ENCODE measurements around the gene TPRG1.

Gene TPRG1

DNA sequence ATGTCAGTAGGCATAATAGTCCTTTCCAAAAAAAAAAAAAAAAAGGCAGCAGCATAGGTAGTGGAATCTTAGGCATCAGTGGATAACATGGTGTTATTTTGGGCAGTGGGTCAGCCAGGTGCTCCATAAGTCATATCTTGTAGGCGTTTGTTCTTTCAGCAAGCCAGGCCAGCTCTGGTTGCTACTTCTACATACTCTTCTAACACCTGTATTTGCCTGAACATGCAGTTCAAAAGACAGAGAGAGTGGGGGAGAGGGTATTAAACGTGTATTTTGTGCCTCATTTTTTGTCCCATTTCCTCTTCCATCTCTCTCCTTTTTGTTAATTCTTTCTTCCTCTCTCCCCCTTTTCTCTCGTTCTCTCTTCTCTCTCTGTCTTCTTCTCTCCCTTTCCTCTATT is 110.4 kb downstream of the TPRG1 start:
- DNase-seq (ENCODE audit: low read depth in 2 of 2) = no peak

DNA sequence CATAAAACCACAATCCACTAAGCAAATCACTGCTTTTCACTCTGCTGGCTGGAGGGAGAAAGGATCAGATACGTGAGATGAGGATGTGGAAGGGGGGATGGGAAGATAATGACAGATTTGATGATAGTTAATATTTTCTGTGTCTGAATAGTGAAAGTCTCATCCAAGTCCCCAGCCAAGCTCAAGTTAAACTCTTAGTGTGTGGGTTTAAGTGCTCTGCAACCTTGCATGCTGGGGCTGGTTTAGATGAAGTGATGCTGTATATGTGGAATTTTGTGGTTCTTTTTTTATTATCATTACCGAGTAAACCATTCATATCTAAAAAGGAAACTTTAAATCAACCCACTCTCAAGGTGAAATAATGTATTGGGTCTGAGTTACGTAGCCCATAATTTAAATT is 111.0 kb downstream of the TPRG1 start:
- no peak for DNase-seq (ENCODE audit: low read depth in 2 of 2)

DNA sequence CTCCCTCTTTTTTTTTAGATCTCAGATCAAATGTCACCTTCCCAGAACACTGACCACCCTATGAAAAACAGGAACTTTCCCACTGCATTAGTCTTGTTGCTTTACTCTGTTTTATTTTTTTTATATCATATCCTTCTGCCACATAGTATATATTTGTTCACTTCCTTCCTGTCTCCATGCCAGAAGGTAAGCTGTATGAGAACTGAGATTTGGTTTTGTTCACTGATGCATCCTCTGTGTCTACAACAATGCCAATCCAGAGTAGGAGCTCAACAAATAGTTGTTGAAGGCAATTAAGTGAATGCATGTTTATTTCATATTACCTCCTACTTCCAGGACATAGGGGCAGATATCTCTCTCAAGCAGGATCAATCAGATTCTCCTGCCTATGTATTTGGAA is 114.4 kb downstream of the TPRG1 start:
- no peak for DNase-seq (ENCODE audit: low read depth in 2 of 2)

DNA sequence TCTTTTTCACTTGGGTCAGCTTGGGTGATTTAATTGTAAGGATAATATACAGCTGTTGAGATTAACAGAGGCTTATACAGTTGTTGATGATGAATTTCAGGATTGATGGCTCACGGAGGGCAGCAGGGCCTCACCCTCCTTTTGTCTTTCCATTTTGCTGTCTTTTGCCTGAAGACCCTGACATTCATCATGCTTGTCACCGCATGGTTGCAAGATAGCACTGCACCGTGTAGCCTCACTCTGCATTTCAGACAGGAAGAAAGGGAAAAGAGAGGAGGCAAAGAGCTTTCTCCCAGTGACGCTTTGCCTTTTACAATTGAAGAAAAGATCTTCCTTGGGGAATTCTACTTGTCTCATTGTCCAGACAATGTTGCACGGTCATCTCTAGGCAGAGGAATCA is 115.1 kb downstream of the TPRG1 start:
- DNase-seq (ENCODE audit: low read depth in 2 of 2) = no peak

DNA sequence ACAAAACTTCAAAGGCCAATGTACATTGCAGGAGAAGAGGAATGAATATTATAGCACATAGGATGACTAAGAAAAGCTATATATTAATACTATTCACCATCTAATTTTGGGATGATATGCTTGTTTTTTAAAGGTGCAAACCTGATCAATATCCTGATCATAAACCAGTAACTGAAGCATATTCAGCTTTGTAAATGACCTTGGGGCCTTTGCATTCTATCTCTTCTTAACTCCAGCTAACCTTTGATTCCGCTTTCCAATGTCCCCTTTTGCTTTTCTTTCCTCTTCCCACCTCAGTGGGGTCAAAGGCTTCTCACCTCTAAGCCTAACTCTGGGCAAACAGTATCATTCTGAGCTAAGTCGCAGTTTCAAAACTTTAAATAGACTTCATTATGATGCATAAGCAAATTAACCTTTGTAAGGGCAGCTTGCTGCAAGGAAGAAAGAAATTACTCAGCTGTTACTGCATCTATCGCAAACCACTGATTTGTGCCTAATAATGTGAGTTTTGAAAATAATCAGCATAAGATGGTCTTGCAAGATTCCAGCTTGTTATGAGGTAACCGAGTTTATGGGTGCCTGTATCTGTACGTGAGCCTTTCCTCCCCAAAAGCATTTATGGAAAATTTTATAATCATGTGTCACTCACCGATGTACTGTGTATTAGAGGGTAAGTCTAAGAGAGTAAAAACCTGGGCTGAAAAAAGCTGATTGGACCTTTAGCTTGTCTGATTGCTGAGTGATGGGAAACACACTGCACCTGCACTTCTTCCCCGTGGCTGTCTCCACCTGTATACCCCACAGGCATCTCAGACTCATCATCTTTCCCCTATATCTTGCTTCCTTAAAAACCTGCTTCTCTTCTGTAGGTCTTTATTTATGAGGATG is 116.8 kb downstream of the TPRG1 start:
- no peak for DNase-seq (ENCODE audit: low read depth in 2 of 2)

DNA sequence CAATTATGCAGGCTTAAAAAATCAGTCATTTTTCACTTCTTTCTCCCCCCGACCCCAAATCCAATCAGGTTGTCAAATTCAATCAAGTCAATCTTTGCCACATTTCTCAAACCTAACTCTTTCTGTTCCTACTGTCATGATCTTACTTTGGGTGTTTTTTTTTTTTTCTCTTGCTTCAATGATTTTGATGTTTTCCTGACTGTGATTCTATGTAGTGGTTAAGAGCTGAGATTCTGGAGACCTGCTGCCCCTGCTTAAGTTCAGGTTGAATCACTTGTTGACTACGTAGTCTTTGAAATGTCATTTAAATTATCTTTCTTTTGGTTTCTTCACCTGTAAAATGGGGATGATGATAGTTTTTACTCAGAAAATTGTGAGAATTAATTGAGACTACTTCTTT is 117.5 kb downstream of the TPRG1 start:
- DNase-seq (ENCODE audit: low read depth in 2 of 2) = no peak

DNA sequence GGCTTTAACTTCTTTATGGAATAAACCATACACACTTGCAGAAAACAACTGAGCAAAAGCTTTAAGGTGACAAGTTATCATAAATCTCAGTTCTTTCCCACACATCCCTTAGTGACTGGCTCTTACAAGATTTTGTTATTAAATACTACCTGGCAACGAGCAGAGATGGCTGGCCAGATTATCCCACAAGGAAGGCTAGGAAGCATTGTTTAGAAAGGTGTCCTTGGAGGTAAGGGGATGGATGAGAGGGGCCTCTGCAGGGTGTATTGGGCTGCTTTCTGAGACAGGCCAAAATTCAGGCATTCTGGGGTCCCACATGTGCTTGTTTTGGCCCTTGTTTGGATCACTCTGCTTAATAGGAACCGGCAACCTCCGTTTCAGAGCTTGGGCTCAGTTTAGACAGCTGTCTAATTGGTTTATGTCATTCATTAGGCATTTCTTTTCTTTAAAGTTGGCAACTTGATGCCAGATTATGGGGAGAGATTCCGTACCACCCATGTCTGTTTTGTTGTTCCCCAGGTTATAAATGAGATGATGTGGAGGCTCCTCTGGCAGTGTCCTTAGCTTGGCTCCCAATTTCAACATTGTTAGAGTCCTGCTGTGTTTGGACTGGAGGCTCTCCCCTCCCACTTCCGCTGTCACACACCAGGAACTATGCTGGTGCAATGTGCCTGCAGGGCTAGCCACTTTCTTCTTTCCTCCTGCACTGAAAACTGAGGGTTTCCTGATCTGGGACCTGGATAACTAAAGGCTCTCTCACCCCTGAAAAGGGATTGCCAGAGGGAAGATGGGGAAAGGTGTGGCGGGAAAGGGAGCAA is 121.1 kb downstream of the TPRG1 start:
- no peak for DNase-seq (ENCODE audit: low read depth in 2 of 2)

DNA sequence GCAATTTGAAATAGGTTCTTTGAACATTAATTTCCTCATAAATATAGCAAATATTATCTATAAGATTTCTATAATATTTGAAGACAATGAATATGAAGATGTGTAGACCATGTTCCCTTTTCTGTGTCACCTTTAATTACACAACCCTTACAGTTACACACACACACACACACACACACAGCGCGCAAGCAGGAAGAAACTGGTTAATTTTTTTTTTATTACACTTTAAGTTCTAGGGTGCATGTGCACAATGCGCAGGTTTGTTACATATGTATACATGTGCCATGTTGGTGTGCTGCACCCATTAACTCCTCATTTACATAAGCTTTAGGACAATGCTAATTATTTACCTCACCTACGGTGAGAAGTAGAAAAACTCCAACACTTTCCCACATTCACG is 122.9 kb downstream of the TPRG1 start:
- no peak for DNase-seq (ENCODE audit: low read depth in 2 of 2)

DNA sequence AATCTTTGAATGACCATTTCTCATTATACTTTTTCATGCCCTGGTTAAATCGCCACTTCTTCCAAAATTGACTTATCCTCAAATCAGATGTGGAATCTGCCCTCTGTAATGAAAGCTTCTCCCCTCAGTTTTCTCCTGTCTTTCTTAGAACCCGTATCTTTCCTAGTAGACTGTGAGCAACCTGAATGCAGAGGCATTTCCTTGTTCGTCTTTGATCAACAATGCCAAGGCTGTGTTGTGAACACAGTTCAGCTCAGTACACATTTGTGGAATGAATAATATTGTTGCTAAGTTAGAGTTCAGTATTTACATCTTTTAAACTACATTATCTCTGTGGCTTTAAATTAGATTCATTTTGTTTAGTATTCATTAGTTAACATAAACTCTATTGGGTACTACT is 123.3 kb downstream of the TPRG1 start:
- DNase-seq (ENCODE audit: low read depth in 2 of 2) = no peak

DNA sequence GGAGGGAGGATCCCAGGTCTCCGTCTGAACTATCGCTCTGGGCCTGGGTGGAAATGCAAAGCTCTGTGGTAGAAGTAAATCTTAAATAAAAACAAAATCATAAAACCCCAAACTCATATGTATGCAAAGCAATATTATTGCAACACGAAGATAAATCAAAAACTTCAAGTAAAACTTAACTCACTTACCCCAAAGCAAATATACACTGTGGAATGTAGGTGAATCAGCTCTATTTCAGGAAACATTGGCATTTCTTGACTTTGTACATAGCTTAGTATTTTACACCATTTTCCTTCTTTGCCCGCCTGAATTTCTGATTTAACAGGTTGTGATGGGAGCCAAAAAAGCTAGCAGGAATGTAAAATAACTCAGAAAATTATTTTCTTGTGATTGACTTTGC is 126.2 kb downstream of the TPRG1 start:
- no peak for DNase-seq (ENCODE audit: low read depth in 2 of 2)

DNA sequence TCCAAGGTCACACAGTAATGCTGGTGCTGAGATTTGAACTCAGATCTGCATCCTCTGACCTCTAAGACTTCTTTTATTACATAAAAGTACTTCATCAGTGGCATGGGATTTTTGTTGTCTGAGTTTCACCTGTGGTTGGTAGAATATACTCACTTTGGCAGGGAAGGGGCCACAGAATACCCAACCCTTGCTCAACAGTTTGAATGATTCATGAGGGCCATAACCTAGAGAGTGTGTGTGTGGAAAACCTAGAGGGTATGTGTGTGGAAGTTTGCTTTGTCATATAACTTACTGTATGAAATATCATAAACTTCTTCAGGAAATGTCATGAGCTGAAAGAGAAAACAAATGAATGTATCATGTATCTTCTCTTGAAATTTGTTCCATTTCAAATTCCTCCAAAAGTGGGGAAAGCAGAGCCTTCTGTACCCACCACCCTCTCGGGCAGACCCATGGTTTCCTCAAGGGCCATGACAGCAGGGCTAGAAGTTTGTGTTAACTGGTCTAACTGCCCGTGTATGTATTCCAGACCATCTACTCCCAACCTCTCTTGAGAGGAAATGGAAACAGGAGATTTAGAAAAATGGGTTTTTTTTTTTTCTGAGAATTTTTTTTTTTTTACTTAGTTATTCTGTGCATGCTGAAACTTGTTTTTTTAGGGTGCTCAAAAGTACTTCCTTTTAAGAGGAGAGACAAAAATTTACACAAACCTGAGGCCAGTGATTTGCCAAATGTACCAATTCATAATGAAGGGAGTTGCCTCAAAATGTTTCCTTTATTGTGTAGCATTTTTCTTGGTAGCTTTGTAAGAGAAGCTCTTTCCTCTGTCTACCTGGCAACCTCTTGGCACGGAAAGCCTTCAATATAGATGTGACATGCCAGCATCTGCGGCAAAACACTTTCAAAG is 127.0 kb downstream of the TPRG1 start:
- DNase-seq (ENCODE audit: low read depth in 2 of 2) = no peak

DNA sequence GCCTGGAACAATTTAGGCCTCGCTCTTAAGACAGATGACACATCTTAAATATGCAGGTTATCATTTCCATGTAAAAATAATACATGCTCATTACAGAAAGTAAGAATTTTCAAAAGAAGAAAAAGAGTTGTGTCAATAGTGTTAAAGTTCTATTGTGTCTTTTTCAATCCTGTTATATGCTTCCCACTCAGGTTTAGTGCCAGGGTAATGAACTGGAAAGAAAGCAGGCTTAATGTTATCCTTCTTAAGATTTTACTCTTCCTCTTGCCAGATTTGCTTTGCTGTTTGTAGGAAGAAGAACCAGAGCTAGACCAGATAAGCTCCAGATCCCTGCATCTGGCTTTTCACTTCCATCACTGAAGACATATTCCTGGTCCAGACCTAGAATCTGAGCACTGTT is 128.6 kb downstream of the TPRG1 start:
- DNase-seq (ENCODE audit: low read depth in 2 of 2) = no peak

DNA sequence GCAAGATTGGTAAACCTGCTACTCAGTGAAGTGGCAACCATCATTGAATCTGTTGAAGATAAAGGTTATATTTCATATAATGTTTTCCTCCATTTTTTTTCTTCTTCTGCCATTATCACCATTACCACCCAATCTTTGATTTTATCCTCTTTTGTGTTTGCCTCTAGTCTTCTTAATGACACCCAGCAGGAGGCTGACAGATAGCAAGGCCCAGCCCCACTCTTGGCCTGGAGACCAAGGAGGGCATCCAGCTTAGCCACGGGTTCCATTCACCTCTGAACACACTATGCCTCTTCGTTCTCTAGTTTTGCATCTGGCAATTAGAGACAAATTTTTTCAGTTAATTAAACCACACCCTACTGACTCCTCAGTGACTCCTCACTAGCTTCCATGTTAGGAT is 129.7 kb downstream of the TPRG1 start:
- no peak for DNase-seq (ENCODE audit: low read depth in 2 of 2)

DNA sequence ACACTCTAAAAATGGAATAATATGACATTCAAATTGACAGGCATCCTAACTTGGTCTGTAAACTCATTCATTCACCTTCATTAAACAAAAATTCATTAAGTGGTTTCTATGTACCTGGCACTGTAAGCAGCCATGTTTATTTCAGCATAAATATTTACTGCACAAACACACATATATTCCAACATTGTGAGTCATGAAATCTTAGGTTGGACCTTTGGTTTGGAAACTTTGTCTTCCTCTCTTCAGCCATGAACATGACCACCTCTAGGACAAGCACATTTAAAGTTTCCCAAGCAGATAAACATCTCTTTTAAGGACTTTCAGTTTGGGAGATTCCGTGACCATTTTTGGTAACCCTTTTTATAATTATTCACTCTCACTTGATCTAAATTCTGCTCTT is 131.8 kb downstream of the TPRG1 start:
- no peak for DNase-seq (ENCODE audit: low read depth in 2 of 2)

DNA sequence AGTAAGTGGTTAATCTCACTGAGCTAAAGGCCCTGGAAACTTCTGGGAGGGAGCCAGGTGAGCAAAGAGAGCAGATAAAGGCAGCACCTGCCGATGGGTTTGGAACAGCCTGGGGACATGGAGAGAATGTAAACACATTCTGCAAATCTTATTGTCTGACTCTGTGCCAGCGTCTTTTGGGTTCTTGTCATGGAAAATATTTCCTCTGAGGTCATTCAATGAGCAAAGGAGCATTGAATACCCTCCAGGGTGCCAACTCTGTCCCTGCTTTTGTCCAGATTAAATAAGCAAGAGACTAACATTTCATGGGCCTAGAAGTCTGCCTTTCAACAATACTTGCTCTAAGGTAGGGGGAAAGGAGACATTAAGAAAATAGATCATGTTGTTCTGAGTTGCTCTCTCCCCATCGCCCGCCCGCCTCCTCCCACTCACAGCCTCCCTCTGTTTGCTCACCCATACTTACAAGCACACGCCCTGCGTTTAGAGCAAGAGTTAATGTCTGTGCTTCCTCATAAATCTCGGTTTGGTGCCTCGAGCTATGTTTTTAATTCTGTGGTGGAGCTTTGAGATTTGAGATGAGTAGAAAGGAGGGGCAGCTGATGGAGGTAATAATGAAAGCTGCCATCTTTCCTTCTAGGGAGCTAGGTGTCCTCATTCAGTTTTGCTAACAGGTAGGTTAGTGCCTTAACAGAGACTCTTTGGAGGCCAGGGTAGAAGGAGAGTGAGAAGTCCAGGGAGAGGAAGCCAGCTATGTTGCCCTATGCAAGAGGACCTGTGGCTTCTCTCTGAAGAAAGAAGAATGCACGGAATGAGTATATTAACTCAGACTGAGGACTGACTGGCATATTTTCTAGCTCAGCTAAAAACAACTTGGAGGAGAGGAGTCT is 132.9 kb downstream of the TPRG1 start:
- DNase-seq (ENCODE audit: low read depth in 2 of 2) = no peak

DNA sequence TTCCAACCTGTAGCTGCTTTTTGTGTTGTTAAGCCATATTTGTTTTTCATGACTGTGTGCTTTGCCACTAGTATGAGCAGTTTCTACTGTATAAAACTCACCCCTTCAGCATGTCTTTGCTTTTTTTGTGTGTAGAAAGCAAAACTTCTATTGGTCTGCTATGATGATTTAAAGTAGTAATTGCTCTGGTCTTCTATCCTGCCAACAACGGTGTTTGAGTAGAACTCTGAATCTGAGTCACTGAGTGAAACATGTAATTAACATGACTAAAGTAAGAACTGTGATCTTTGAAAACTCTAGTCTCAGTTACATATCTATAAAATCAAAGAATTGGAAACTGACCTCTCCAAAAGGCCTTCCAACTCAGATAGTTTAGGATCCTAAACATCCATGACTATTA is 133.6 kb downstream of the TPRG1 start:
- DNase-seq (ENCODE audit: low read depth in 2 of 2) = no peak

DNA sequence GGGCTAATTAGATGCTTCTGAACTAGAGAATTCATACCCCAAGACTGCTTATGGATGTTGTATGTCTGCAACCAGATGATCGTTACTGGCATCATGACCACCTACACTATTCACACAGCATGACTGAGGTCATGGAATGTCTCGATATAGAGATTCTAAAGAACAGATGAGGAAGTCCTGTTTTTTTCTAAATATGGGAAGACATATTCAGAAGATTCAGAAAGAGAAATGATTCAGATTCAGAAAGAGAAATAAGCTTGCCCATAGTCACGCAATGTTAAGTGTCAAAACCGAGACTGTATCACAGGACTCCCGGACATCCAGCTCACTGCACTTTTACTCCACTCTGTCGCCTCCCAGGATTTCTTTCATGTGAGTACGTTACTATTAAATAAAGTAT is 136.2 kb downstream of the TPRG1 start:
- no peak for DNase-seq (ENCODE audit: low read depth in 2 of 2)

DNA sequence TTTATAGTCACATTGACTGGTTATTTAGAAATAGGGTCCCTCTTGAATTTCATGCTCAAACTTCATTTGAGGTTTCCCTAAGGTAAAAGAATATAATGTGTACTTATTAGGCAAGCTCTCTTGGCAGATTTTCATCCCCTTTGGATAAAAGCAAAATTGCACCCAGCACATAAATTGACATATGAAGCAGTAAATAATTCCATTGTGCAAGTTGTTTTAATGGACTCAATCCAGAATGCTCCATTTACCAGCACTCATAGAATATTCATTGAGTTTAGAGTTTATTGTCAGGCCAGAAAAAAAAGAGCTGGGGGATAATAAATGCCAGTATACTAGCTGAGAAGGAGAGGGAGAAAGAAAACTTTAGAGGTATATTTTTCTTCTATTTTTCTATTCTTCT is 136.8 kb downstream of the TPRG1 start:
- no peak for DNase-seq (ENCODE audit: low read depth in 2 of 2)

DNA sequence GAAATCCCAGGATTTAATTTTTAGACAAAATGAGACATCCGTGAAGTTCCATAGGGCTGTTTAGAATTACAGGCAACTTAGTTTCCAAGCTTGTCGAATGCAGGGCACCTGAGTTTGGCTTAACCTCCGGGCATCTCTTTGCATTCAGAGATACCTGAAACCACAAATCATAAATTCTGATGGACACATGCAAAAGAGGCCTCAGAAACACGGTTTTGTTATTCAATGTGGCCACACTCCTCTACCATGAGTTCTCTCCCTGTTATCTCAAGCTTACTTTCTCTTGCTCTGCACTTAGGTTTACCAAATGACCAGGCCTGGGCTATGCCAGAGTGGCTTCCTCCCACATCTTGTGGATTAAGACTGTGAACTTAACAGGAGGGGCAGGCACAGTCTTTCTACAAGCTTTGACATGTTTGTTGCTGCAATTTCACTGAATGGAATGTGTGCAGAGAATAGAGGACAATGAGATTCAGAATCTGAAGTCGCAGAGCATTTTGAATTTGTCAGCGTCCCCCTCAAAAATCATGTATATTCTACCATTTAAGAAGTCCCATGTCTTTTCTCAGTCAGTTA is 137.7 kb downstream of the TPRG1 start:
- DNase-seq (ENCODE audit: low read depth in 2 of 2) = no peak

DNA sequence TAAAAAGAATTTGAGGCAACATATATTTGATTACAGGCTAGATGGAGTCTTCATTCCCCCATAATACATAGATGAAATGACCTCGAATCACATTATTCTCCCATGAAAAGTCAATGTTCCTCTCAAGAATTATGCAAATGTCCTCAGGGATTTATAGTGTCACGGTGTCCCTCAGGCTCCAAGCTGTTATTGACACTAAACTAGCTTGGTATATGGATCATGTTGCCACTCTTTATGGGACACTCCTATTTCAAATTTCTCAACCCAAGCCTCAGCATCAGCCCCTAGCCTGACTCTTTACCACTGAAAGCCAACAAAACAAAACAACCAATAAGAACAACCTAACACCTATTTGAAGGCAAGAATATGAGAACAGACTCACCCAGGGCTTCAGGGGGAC is 139.8 kb downstream of the TPRG1 start:
- no peak for DNase-seq (ENCODE audit: low read depth in 2 of 2)

DNA sequence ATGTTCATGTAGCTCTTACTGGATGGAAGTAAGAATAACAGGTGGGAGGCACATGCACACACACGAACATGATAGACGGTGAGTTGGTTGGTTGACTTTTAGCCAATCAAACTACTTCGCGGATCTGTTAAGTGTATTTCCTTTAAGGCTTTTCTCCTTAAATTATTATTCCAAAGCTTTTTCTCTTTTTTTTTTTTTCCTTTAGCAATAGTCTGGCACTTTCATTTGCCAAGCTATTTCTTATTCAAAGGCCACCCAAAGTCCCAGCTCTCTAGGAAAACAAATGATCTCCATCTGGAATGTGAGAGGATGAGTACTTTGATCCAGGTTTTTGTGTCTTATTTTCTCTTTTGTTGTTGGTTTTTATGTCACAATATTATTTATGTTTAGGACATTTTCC is 141.1 kb downstream of the TPRG1 start:
- DNase-seq (ENCODE audit: low read depth in 2 of 2) = no peak
